Panc1 (cell line): ENCODE data around the gene TEX22. TPM values are rescaled to one million over a fixed set of nuclear protein-coding genes. Genes with fewer than 3 reads are reported as not detected.
A peak's percentile ranks its signal among the peaks of the same experiment; 100 is the strongest.

Source experiments
- ATAC-seq: fragments of 200-7000 bp; cut with Tn5 transposase; 2 replicates; pipeline ENCODE4 v1.9.1; 2020; ENCODE audit warnings: mild to moderate bottlenecking, moderate library complexity
- BruUV-seq: library from RNA; stranded (reverse); fragments of 400-500 nt; replicated peaks from 2 replicates; lab custom pipeline; 2021; lab: Mats Ljungman, UMichigan
- CTCF ChIA-PET: fragments of 300-600 bp; sonication (Branson Sonifier 250); formaldehyde crosslinking; loops from one replicate; lab custom pipeline; 2022; ENCODE audit warnings: antibody characterized with exemption; lab: Charles Lee
- POLR2A ChIA-PET: fragments of 300-600 bp; sonication (Branson Sonifier 250); formaldehyde crosslinking; loops from one replicate; lab custom pipeline; 2022; ENCODE audit warnings: antibody characterized with exemption; lab: Charles Lee
- DNase-seq: peaks from one replicate; pipeline ENCODE4 v3.0.0-alpha.2; 2010; ENCODE audit warnings: low read depth, low spot score
- H3K27ac ChIP-seq: 2 replicates; pipeline ENCODE4 v1.5.1; 2011; ENCODE audit warnings: mild to moderate bottlenecking, low read length, inconsistent platforms
- H3K27me3 ChIP-seq: fragments of 200-500 bp; sonication (Bioruptor generic); 2 replicates; pipeline ENCODE4 v1.6.0; 2014; ENCODE audit warnings: low read length, inconsistent platforms; ENCODE audit not compliant: control insufficient read depth, insufficient read depth
- H3K36me3 ChIP-seq: fragments of 200-500 bp; sonication (Bioruptor generic); 2 replicates; pipeline ENCODE4 v1.5.1; 2014; ENCODE audit warnings: inconsistent platforms, mild to moderate bottlenecking, low read length, moderate library complexity; ENCODE audit not compliant: control insufficient read depth, insufficient read depth
- H3K4me1 ChIP-seq: 2 replicates; pipeline ENCODE4 v1.5.1; 2011; ENCODE audit warnings: inconsistent platforms, mild to moderate bottlenecking, low read length, moderate library complexity; ENCODE audit not compliant: control insufficient read depth, insufficient read depth
- H3K4me3 ChIP-seq, 2 experiments: 2 replicates each; pipeline ENCODE4 v1.5.1; 2011 to 2012; ENCODE audit warnings: low read depth in 2 of 2, low read length in 2 of 2, mild to moderate bottlenecking in 2 of 2, inconsistent platforms in 1 of 2, moderate library complexity in 1 of 2
- H3K9me3 ChIP-seq: fragments of 200-500 bp; sonication (Bioruptor generic); 2 replicates; pipeline ENCODE4 v1.5.1; 2014; ENCODE audit warnings: low read depth, mild to moderate bottlenecking, inconsistent platforms, low read length, moderate library complexity; ENCODE audit not compliant: control insufficient read depth, insufficient read depth
- CTCF ChIP-seq: fragments of 450-650 bp; IDR thresholded peaks from 2 replicates; pipeline ENCODE4 v1.5.1; 2017; ENCODE audit warnings: mild to moderate bottlenecking
- POLR2AphosphoS5 ChIP-seq: IDR thresholded peaks from 2 replicates; pipeline ENCODE4 v1.6.1; 2012; ENCODE audit warnings: mild to moderate bottlenecking, low read depth, low read length, moderate library complexity
- SIN3A ChIP-seq: IDR thresholded peaks from 2 replicates; pipeline ENCODE4 v1.6.1; 2012; ENCODE audit warnings: low read depth, mild to moderate bottlenecking, low read length, moderate library complexity, borderline replicate concordance; ENCODE audit not compliant: insufficient read depth
- TCF7L2 ChIP-seq: IDR thresholded peaks from 2 replicates; pipeline ENCODE4 v1.6.1; 2011; ENCODE audit warnings: mild to moderate bottlenecking, low read depth, low read length, inconsistent platforms
- in situ Hi-C: cut with HindIII; loops from 2 replicates; pipeline ENCODE4 v1.10.0; 2016; ENCODE audit warnings: low sequenced_read_pairs, low pct_unique_long_range_greater_than_20kb
- intact Hi-C: fragments of 100-400 bp; cut with micrococcal nuclease; formaldehyde crosslinking; loops from one replicate; pipeline ENCODE4 v1.10.0; 2022; ENCODE audit not compliant: unreplicated experiment
- total RNA-seq: library from RNA; stranded (reverse); gene quantifications from one replicate; pipeline ENCODE4 v1.2.1, GENCODE V29; 2021; ENCODE audit not compliant: unreplicated experiment
- TF ChIP-seq, protein P1 (sequence below), 2 experiments: IDR thresholded peaks; 2 replicates each; pipeline ENCODE4 v1.6.1; 2011 to 2012; ENCODE audit warnings: low read depth in 2 of 2, control low read depth in 1 of 2, low read length in 1 of 2, mild to moderate bottlenecking in 1 of 2, moderate library complexity in 1 of 2; ENCODE audit not compliant: insufficient read depth in 1 of 2

TEX22 gene
- total RNA-seq, 1 experiment from 2014 or later, result 2.9 TPM

- peak within 1 kb of the TSS; percentile 74 for H3K4me3 ChIP-seq
- POLR2A ChIA-PET, result no interaction called here
- H3K27me3 ChIP-seq, result no peaks in the 10 kb centered on the region
- TF ChIP-seq CTCF (no peak), POLR2AphosphoS5 (no peak), SIN3A (no peak), TCF7L2 (no peak)
- TF ChIP-seq, protein P1, sequence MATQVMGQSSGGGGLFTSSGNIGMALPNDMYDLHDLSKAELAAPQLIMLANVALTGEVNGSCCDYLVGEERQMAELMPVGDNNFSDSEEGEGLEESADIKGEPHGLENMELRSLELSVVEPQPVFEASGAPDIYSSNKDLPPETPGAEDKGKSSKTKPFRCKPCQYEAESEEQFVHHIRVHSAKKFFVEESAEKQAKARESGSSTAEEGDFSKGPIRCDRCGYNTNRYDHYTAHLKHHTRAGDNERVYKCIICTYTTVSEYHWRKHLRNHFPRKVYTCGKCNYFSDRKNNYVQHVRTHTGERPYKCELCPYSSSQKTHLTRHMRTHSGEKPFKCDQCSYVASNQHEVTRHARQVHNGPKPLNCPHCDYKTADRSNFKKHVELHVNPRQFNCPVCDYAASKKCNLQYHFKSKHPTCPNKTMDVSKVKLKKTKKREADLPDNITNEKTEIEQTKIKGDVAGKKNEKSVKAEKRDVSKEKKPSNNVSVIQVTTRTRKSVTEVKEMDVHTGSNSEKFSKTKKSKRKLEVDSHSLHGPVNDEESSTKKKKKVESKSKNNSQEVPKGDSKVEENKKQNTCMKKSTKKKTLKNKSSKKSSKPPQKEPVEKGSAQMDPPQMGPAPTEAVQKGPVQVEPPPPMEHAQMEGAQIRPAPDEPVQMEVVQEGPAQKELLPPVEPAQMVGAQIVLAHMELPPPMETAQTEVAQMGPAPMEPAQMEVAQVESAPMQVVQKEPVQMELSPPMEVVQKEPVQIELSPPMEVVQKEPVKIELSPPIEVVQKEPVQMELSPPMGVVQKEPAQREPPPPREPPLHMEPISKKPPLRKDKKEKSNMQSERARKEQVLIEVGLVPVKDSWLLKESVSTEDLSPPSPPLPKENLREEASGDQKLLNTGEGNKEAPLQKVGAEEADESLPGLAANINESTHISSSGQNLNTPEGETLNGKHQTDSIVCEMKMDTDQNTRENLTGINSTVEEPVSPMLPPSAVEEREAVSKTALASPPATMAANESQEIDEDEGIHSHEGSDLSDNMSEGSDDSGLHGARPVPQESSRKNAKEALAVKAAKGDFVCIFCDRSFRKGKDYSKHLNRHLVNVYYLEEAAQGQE (IDR thresholded peaks at IDR 0.05; ENCODE audit: insufficient read depth in 1 of 2, low read depth in 2 of 2, low read length in 1 of 2), result no peak
- CTCF ChIA-PET, result no interaction called here
- H3K36me3 ChIP-seq, result peaks cover 5% of the 10 kb centered on the region; the same call in 1 of the 2 replicates
- no TSS peak for BruUV-seq
- DNase-seq (no peak), ATAC-seq (peak; percentile 82)
- peak within 1 kb of the TSS; percentile 82 for H3K27ac ChIP-seq
- in situ Hi-C loops, result no loop called here
- H3K4me1 ChIP-seq, result peaks cover 19% of the 10 kb centered on the region
- intact Hi-C loops, result no loop called here
- H3K9me3 ChIP-seq, result no peaks in the 10 kb centered on the region
Observed at GRCh38 chr14:105419195-105420091, 21.1 kb downstream of the TEX22 start, which contains the start of gene MTA1. MTA1 (plus strand) TSS chr14:105419827; CDS start chr14:105420036, 209 bp downstream.

DNA sequence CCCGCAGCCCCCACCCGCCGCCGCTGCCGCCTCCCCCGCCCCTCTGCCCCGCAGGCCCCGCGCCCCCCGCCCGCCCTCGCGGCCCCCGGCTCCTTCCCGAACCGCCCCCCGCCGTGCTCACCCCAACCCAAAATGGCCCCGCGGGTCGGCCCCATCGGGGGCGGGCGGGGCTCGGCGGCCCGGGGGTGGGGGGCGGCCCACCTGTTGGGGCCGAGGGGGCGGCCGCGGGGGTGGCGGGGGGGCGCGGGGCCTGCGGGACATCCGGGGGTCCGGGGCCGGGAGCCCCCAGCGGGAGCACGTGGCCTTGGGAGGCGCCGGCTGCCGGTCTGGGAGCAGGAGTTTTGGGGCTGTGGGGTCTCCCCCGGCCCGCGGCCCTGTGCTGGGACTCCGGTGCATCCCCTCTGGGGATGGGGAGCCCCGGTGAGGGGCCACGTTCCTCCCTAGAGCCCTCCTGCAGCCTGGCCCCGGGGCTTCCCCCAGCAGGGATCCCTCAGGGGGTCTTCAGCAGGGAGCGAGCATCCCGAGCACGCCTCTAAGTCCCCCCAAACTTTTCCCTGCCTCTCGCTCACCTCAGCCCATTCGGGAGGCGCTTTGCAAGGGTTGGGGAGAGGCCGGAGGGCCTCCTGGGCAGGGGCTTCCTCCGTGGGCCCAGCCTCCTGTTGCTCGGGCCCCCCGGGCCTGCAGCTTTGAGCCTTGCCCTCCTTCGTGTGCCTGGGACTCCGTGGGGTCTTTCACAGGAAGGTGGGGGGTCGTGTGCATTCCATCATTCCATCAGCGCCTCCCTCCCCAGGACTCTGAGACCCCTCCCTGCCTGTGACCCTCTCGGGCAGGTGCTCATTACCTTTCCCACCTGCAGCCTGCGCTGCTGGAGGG, 22.0 kb downstream of the TEX22 start:
- Histone ChIP-seq H3K4me1 (peaks cover 19% of the 10 kb centered on the region), H3K9me3 (no peaks in the 10 kb centered on the region), H3K27me3 (no peaks in the 10 kb centered on the region), H3K27ac (peak overlapping the region; percentile 74), H3K36me3 (peaks cover 5% of the 10 kb centered on the region; the same call in 1 of the 2 replicates), H3K4me3 (peak overlapping the region; percentile 74)
- no TSS peak for BruUV-seq
- DNase-seq, result no peak
- CTCF ChIA-PET, result no interaction called here
- POLR2A ChIA-PET, result no interaction called here
- intact Hi-C loops (no loop called here), in situ Hi-C loops (no loop called here)
- ATAC-seq, result no peak
- no peak for TF ChIP-seq CTCF
- TF ChIP-seq POLR2AphosphoS5, result no peak
- no peak for TF ChIP-seq TCF7L2
- TF ChIP-seq SIN3A, result no peak
- TF ChIP-seq, protein P1 (IDR thresholded peaks at IDR 0.05; ENCODE audit: insufficient read depth in 1 of 2, low read depth in 2 of 2, low read length in 1 of 2), result no peak
